Cardiac muscle cell (in vitro differentiated cells and primary cell): ENCODE results near the gene MARCHF10. TPM values are rescaled to one million over a fixed set of nuclear protein-coding genes. Genes with fewer than 3 reads are reported as not detected.

ENCODE experiments used
- DNase-seq, 2 donors: peaks; one replicate each; pipeline versions ENCODE4 v3.0.0 to v3.0.0-alpha.2; 2010 to 2017; ENCODE audit warnings: low read depth in 1 of 2, low spot score in 1 of 2
- H3K27ac ChIP-seq: fragments of 200-600 bp; sonication (generic); 2 replicates; pipeline ENCODE4 v1.5.1; 2016
- H3K27me3 ChIP-seq: fragments of 200-600 bp; sonication (generic); 2 replicates; pipeline ENCODE4 v1.6.0; 2016; ENCODE audit warnings: control low read depth
- H3K36me3 ChIP-seq: fragments of 200-600 bp; sonication (generic); 2 replicates; pipeline ENCODE4 v1.5.1; 2016; ENCODE audit warnings: control low read depth
- H3K4me1 ChIP-seq: fragments of 200-600 bp; sonication (generic); 2 replicates; pipeline ENCODE4 v1.8.1; 2017; ENCODE audit warnings: low read depth, mild to moderate bottlenecking, mixed run types
- H3K4me3 ChIP-seq: fragments of 200-600 bp; sonication (generic); 2 replicates; pipeline ENCODE4 v1.5.1; 2016; ENCODE audit warnings: mild to moderate bottlenecking
- H3K9me3 ChIP-seq: fragments of 200-600 bp; sonication (generic); 2 replicates; pipeline ENCODE4 v1.5.1; 2017; ENCODE audit warnings: low read depth, mild to moderate bottlenecking, control low read depth
- CTCF ChIP-seq: IDR thresholded peaks from 2 replicates; pipeline ENCODE4 v1.5.1; 2012; ENCODE audit warnings: low read depth, mild to moderate bottlenecking, low read length
- polyA plus RNA-seq: library from polyadenylated mRNA; unstranded; fragments of >200 nt; fragmentation: Nextera tagmentation; extraction: Ambion mirVana; gene quantifications from 2 replicates; pipeline ENCODE4 v1.2.1, GENCODE V29; 2016
- total RNA-seq: library from RNA; depleted of rRNA; stranded (reverse); fragments of >200 nt; gene quantifications from 2 replicates; pipeline ENCODE4 v1.2.3, GENCODE V29; 2016

The MARCHF10 gene
- total and polyA plus RNA-seq, 2 experiments from 2014 or later, result 0.77 to 1.1 TPM

DNA sequence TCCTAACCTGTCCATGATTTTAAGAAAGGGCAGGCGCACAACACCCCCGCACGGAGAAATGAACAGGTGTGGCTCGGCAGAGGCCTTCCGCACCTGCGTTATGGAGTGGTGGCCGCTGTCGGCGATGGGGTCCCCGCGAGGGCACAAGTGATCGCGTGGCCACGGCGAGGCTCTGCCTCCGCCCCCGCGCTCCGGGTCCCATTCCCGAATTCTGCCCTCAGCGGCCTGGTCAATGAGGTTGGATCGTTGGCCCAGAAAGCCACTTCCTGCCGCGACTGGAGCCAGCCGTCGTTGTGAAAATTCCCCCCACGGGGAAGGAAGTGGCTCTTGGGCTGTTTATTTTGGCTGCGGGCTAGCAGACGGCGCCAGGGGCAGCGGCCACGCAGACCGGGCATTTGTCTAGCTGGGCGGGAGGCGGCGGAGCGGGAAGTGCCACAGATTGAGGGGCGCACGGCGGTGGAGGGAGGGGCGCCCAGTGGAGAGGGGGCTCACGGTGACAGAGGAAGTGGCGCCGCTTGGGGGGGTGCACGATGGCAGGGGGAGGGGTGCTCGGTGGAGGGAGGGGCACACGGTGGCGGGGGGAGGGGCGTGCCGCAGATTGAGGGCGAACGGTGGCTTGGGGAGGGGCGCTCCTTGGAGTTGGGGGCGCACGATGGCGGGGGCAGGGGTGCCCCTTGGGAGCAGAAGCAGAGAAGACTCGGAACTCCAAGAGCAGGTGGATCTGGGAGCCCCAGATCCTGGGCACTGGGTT is 155.7 kb downstream of the MARCHF10 start:
- H3K27ac ChIP-seq, result peak overlapping the region; percentile 79
- H3K4me1 ChIP-seq, result peaks cover 27% of the 10 kb centered on the region
- no peaks in the 10 kb centered on the region for H3K27me3 ChIP-seq
- H3K4me3 ChIP-seq, result peak overlapping the region; percentile 25
- TF ChIP-seq CTCF, result no peak
- DNase-seq, result peak; percentile 35 to 75
- no peaks in the 10 kb centered on the region for H3K9me3 ChIP-seq
- no peaks in the 10 kb centered on the region for H3K36me3 ChIP-seq

Other genes starting within 250 kb of the MARCHF10 start
- gene MRC2, start 180.6 kb downstream of the MARCHF10 start, total RNA-seq, result 76.0 and 136 TPM in 2 replicates
- 53.1 and 90.3 TPM in 2 replicates for gene MRC2, start 180.6 kb downstream of the MARCHF10 start, polyA plus RNA-seq
- 41.7 and 161 TPM in 2 replicates for gene TANC2, start 157.9 kb upstream of the MARCHF10 start, total RNA-seq
- 49.1 and 123 TPM in 2 replicates for gene TANC2, start 157.9 kb upstream of the MARCHF10 start, polyA plus RNA-seq